Endothelial cell of umbilical vein (primary cell): Measurements from ENCODE around the gene STK16. TPM values are rescaled to one million over a fixed set of nuclear protein-coding genes. Genes with fewer than 3 reads are reported as not detected.

Experiments used
- BruUV-seq: library from RNA; stranded (reverse); fragments of 400-500 nt; replicated peaks from 2 replicates; lab custom pipeline; 2021; lab: Mats Ljungman, UMichigan
- CTCF ChIA-PET: fragments of 300-600, 350-600 bp; sonication (Branson Sonifier 250); formaldehyde crosslinking; loops from one replicate; lab custom pipeline; 2021; ENCODE audit warnings: antibody characterized with exemption, inconsistent platforms; lab: Charles Lee
- POLR2A ChIA-PET: fragments of 300-600, 350-600 bp; sonication (Branson Sonifier 250); formaldehyde crosslinking; loops from one replicate; lab custom pipeline; 2021; ENCODE audit warnings: antibody characterized with exemption, inconsistent platforms; lab: Charles Lee
- DNase-seq: peaks from one replicate; pipeline ENCODE4 v3.0.0-alpha.2; 2011; ENCODE audit warnings: low read depth, low spot score
- FAIRE-seq: peaks from 2 replicates; lab custom pipeline; 2011; peaks lifted over from hg19 to GRCh38; lab: Jason Lieb, UNC
- H2AFZ ChIP-seq: 2 replicates; pipeline ENCODE4 v1.6.0; 2012; ENCODE audit warnings: low read depth, low read length, control low read depth, inconsistent platforms
- H3K27ac ChIP-seq: 2 replicates; pipeline ENCODE4 v1.5.1; 2011; ENCODE audit warnings: low read depth, mild to moderate bottlenecking, control low read depth, low read length, moderate library complexity; ENCODE audit not compliant: insufficient read depth
- H3K27me3 ChIP-seq, 2 experiments: 2 replicates each; pipeline versions ENCODE4 v1.6.0 to v1.6.1; 2011; ENCODE audit warnings: low read length in 2 of 2, mixed read lengths in 1 of 2; ENCODE audit not compliant: control insufficient read depth in 2 of 2, insufficient read depth in 2 of 2
- H3K36me3 ChIP-seq, 2 experiments: 2 replicates in 1 of 2; 3 replicates in 1 of 2; pipeline ENCODE4 v1.5.1; 2011; ENCODE audit warnings: low read length in 2 of 2, mild to moderate bottlenecking in 1 of 2, moderate library complexity in 1 of 2; ENCODE audit not compliant: control insufficient read depth in 2 of 2, insufficient read depth in 2 of 2; ENCODE audit errors: extremely low read depth in 1 of 2
- H3K4me1 ChIP-seq: 3 replicates; pipeline ENCODE4 v1.5.1; 2011; ENCODE audit warnings: mild to moderate bottlenecking, low read length; ENCODE audit not compliant: control insufficient read depth, insufficient read depth; ENCODE audit errors: extremely low read depth
- H3K4me2 ChIP-seq: 2 replicates; pipeline ENCODE4 v1.6.1; 2011; ENCODE audit warnings: low read length, control low read depth, mixed read lengths; ENCODE audit not compliant: insufficient read depth
- H3K4me3 ChIP-seq, 3 experiments: fragments of 200-600 bp in 1 of 3; sonication (generic), shearing (Covaris generic) in 1 of 3; replicated peaks in 1 of 3; 2 replicates each; pipeline ENCODE4 v1.5.1; 2011 to 2016; ENCODE audit warnings: control low read depth in 3 of 3, low read length in 3 of 3, mild to moderate bottlenecking in 2 of 3, inconsistent platforms in 1 of 3, low read depth in 1 of 3, moderate library complexity in 1 of 3; ENCODE audit not compliant: insufficient read depth in 1 of 3
- H3K79me2 ChIP-seq: 2 replicates; pipeline ENCODE4 v1.6.0; 2012; ENCODE audit warnings: low read length, inconsistent platforms; ENCODE audit not compliant: control insufficient read depth, insufficient read depth
- H3K9ac ChIP-seq: replicated peaks from 2 replicates; pipeline ENCODE3; 2011; ENCODE audit warnings: low read length, control low read depth; ENCODE audit not compliant: insufficient read depth; ENCODE audit errors: extremely low read depth
- H3K9me1 ChIP-seq: replicated peaks from 3 replicates; pipeline ENCODE4 v1.6.0; 2011; ENCODE audit warnings: mild to moderate bottlenecking, low read length; ENCODE audit not compliant: control insufficient read depth, insufficient read depth; ENCODE audit errors: extremely low read depth
- H3K9me3 ChIP-seq: replicated peaks from 2 replicates; pipeline ENCODE4 v1.5.1; 2012; ENCODE audit warnings: low read length, inconsistent platforms; ENCODE audit not compliant: control insufficient read depth, insufficient read depth
- H4K20me1 ChIP-seq: replicated peaks from 2 replicates; pipeline ENCODE3; 2011; ENCODE audit warnings: mild to moderate bottlenecking, low read length; ENCODE audit not compliant: control insufficient read depth, insufficient read depth; ENCODE audit errors: extremely low read depth
- EZH2 ChIP-seq: IDR thresholded peaks from 2 replicates; pipeline ENCODE4 v1.6.1; 2012; ENCODE audit warnings: borderline replicate concordance, low read depth, mild to moderate bottlenecking, moderate library complexity, low read length, inconsistent platforms; ENCODE audit not compliant: severe bottlenecking
- FOS ChIP-seq: IDR thresholded peaks from 2 replicates; pipeline ENCODE4 v1.6.1; 2011; ENCODE audit warnings: mild to moderate bottlenecking, low read length, moderate library complexity, borderline replicate concordance; ENCODE audit not compliant: insufficient read depth
- GATA2 ChIP-seq: IDR thresholded peaks from 2 replicates; pipeline ENCODE4 v1.7.0; 2011; ENCODE audit warnings: low read depth, mild to moderate bottlenecking, moderate library complexity, mixed read lengths, low read length; ENCODE audit not compliant: insufficient read length, insufficient read depth
- JUN ChIP-seq: IDR thresholded peaks from 2 replicates; pipeline ENCODE4 v1.6.1; 2011; ENCODE audit warnings: borderline replicate concordance, low read depth; ENCODE audit not compliant: insufficient read length, insufficient read depth
- MYC ChIP-seq: IDR thresholded peaks from one replicate; pipeline ENCODE4 v1.6.1; 2011; ENCODE audit warnings: mild to moderate bottlenecking, low read depth, low read length
- POLR2A ChIP-seq: IDR thresholded peaks from 2 replicates; pipeline ENCODE4 v1.6.1; 2012; ENCODE audit warnings: low read depth, mild to moderate bottlenecking, control low read depth, low read length
- POLR2AphosphoS5 ChIP-seq: IDR thresholded peaks from 2 replicates; pipeline ENCODE4 v1.6.1; 2012; ENCODE audit warnings: low read depth, mild to moderate bottlenecking, control low read depth, low read length, moderate library complexity; ENCODE audit not compliant: insufficient read depth
- dilution Hi-C: fragments of 300-500 bp; cut with MboI; formaldehyde crosslinking; loops from one replicate; pipeline ENCODE4 v1.15.0; 2019; ENCODE audit warnings: low sequenced_read_pairs; ENCODE audit not compliant: extremely low pct_ligation_motif_present
- intact Hi-C: fragments of 100-400 bp; cut with micrococcal nuclease; formaldehyde crosslinking; loops from one replicate; pipeline ENCODE4 v1.10.0; 2022
- polyA plus RNA-seq, 4 experiments: library from polyadenylated mRNA; depleted of rRNA in 3 of 4; stranded (reverse) in 3 of 4; unstranded in 1 of 4; fragments of >200 nt; gene quantifications; 2 replicates each; pipeline versions ENCODE4 v1.2.1 to v1.2.3, GENCODE V29; 2011 to 2012; ENCODE audit warnings: missing spikeins in 1 of 4
- total RNA-seq: library from RNA; stranded (reverse); gene quantifications from 2 replicates; pipeline ENCODE4 v1.2.3, GENCODE V29; 2021
- TF ChIP-seq, protein P1 (sequence below), 2 donors: IDR thresholded peaks; 1 replicate in 1 of 2; 2 replicates in 1 of 2; pipeline ENCODE4 v1.5.1; 2011; ENCODE audit warnings: low read length in 2 of 2, mild to moderate bottlenecking in 2 of 2, moderate library complexity in 2 of 2, control low read depth in 1 of 2, inconsistent platforms in 1 of 2, low read depth in 1 of 2; ENCODE audit not compliant: insufficient read depth in 1 of 2; ENCODE audit errors: extremely low read depth in 1 of 2

STK16 gene
- total and polyA plus RNA-seq, 2 donors (not counting 3 experiments of a cell fraction or from before 2014, with no cell fraction given) = 18.8 to 63.2 TPM

DNA sequence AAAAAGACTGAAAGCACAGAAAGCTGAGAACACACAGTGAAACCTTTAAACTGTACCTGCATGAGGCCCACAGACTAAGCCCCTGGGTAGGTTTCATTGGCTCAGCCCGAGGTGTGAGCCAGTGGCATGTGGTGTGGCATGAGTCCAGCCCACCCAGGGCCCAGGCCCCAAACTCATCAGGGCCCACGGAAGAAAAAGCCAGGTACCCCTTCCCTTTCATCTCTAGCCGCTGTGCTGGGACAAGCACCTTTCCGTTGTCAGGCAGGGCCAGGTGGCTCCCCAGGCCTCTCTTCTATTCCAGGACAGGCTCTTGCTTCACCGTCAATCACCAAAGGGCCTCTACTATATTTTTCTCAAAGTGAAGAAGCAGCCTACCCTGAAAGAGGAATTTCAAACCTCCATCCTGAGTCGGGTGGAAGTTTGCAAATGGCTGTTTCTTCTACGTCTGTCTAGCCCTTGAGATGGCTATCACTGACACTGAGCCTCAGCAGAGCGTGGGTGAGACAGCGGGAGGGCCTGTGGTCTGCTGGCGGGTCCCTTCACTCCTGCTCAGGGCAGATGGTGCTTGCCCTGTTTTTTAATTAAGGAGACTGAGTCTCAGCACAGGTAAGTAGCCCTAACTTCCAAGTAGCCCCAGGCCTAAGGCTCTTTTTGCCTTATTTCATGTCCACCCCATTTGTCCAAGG, 42.4 kb downstream of the STK16 start:
- Histone ChIP-seq H2AFZ (no peak overlapping the region), H3K4me1 (no peaks in the 10 kb centered on the region), H3K4me2 (no peak overlapping the region), H3K9me3 (no peaks in the 10 kb centered on the region), H3K9ac (no peak overlapping the region), H3K27ac (no peak overlapping the region), H3K9me1 (no peaks in the 10 kb centered on the region), H4K20me1 (no peaks in the 10 kb centered on the region), H3K36me3 (peaks cover 0 to 17% of the 10 kb centered on the region in 2 experiments), H3K27me3 (peaks cover 0 to 1% of the 10 kb centered on the region in 2 experiments), H3K4me3 (no peak overlapping the region), H3K79me2 (no peaks in the 10 kb centered on the region)
- ChIA-PET POLR2A (interaction anchor here (0.7 kb wide), 1 partner anchor 69 kb away, joined by 4 read pairs; the partner anchor contains the start of gene ABCB6), CTCF (interaction anchor here (0.7 to 12.6 kb wide), 2 partner anchors 7 to 258 kb away, joined by 3 to 253 read pairs; no protein-coding TSS in a partner anchor)
- TF ChIP-seq FOS (no peak), JUN (no peak), POLR2A (no peak)
- dilution Hi-C loops (no loop called here), intact Hi-C loops (no loop called here)
- FAIRE-seq (no peak), DNase-seq (no peak)
- no TSS peak for BruUV-seq

DNA sequence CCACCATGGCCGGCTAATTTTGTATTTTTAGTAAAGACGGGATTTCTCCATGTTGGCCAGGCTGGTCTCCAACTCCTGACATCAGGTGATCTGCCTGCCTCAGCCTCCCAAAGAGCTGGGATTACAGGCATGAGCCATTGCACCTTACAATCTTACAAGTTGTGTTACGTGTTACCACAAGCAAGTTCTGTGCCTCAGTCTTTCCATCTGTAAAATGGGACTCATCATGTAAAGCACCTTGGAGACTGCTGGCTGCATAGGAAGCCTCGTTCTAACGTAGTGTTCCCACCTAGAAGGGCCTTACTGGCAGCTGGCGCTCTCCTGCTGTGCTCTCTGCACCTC, 43.9 kb downstream of the STK16 start:
- intact Hi-C loops = no loop called here

More for the DNA sequence above, 43.9 kb downstream of the STK16 start:
- peaks cover 0 to 1% of the 10 kb centered on the region in 2 experiments for H3K27me3 ChIP-seq
- H3K27ac ChIP-seq = no peak overlapping the region
- dilution Hi-C loops = no loop called here
- DNase-seq (no peak), FAIRE-seq (no peak)
- no peaks in the 10 kb centered on the region for H3K79me2 ChIP-seq
- H2AFZ ChIP-seq = no peak overlapping the region
- H3K9me1 ChIP-seq = no peaks in the 10 kb centered on the region
- peaks cover under 1% of the 10 kb centered on the region for H3K4me1 ChIP-seq
- ChIA-PET POLR2A (no interaction called here), CTCF (interaction anchor here (11.2 kb wide), 1 partner anchor 8 kb away, joined by 253 read pairs; the partner anchor contains the start of gene DNAJB2)
- no TSS peak for BruUV-seq
- no peak overlapping the region for H3K4me3 ChIP-seq
- no peaks in the 10 kb centered on the region for H3K9me3 ChIP-seq
- TF ChIP-seq JUN (no peak), FOS (no peak), GATA2 (no peak), POLR2AphosphoS5 (no peak), MYC (no peak), POLR2A (no peak), EZH2 (no peak)
- TF ChIP-seq, protein P1, sequence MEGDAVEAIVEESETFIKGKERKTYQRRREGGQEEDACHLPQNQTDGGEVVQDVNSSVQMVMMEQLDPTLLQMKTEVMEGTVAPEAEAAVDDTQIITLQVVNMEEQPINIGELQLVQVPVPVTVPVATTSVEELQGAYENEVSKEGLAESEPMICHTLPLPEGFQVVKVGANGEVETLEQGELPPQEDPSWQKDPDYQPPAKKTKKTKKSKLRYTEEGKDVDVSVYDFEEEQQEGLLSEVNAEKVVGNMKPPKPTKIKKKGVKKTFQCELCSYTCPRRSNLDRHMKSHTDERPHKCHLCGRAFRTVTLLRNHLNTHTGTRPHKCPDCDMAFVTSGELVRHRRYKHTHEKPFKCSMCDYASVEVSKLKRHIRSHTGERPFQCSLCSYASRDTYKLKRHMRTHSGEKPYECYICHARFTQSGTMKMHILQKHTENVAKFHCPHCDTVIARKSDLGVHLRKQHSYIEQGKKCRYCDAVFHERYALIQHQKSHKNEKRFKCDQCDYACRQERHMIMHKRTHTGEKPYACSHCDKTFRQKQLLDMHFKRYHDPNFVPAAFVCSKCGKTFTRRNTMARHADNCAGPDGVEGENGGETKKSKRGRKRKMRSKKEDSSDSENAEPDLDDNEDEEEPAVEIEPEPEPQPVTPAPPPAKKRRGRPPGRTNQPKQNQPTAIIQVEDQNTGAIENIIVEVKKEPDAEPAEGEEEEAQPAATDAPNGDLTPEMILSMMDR (IDR thresholded peaks at IDR 0.05; ENCODE audit: extremely low read depth in 1 of 2, insufficient read depth in 1 of 2, low read depth in 1 of 2, low read length in 2 of 2) = no peak
- H3K9ac ChIP-seq = no peak overlapping the region
- H4K20me1 ChIP-seq = no peaks in the 10 kb centered on the region
- H3K4me2 ChIP-seq = no peak overlapping the region
- peaks cover 0 to 9% of the 10 kb centered on the region in 2 experiments for H3K36me3 ChIP-seq
